Activated CD4-positive, alpha-beta T cell treated with anti-CD3 and anti-CD28 coated beads, Interleukin-2, amount 10 ng/mL, durations not matched to agents 7 days and 5 days (primary cell): Measurements from ENCODE around the gene TSPAN15. TPM values are rescaled to one million over a fixed set of nuclear protein-coding genes. Genes with fewer than 3 reads are reported as not detected.

Source experiments
- CTCF ChIA-PET: fragments of 350-600 bp; sonication (Branson Sonifier 250); formaldehyde crosslinking; loops from one replicate; lab custom pipeline; 2021; ENCODE audit warnings: antibody characterized with exemption; lab: Charles Lee
- POLR2A ChIA-PET: fragments of 350-600 bp; sonication (Branson Sonifier 250); formaldehyde crosslinking; loops from one replicate; lab custom pipeline; 2021; ENCODE audit warnings: antibody characterized with exemption; lab: Charles Lee
- DNase-seq: peaks from one replicate; pipeline ENCODE4 v3.0.0-alpha.2; 2020
- H3K27ac Mint-ChIP-seq: one replicate; pipeline ENCODE4 v1.8.0; 2021; ENCODE audit warnings: mild to moderate bottlenecking, moderate library complexity, mixed read lengths
- H3K27me3 Mint-ChIP-seq: one replicate; pipeline ENCODE4 v1.8.0; 2021; ENCODE audit warnings: mixed read lengths
- H3K36me3 Mint-ChIP-seq: one replicate; pipeline ENCODE4 v1.8.0; 2021; ENCODE audit warnings: low read depth, mixed read lengths
- H3K4me1 Mint-ChIP-seq: one replicate; pipeline ENCODE4 v1.8.0; 2021; ENCODE audit warnings: mixed read lengths
- H3K4me3 Mint-ChIP-seq: one replicate; pipeline ENCODE4 v1.8.0; 2021; ENCODE audit warnings: mild to moderate bottlenecking, moderate library complexity, mixed read lengths
- H3K9me3 Mint-ChIP-seq: one replicate; pipeline ENCODE4 v1.8.0; 2021; ENCODE audit warnings: mixed read lengths
- total RNA-seq, 2 experiments: library from RNA; stranded (reverse); gene quantifications; one replicate each; pipeline ENCODE4 v1.2.3, GENCODE V29; 2021

Gene TSPAN15
- total RNA-seq, 2 experiments from 2014 or later = 3.6 to 4.2 TPM

- H3K27ac Mint-ChIP-seq = no peak overlapping the region
- H3K9me3 Mint-ChIP-seq = no peaks in the 10 kb centered on the region
- no peak for DNase-seq
- H3K4me1 Mint-ChIP-seq = peaks cover 4% of the 10 kb centered on the region
- H3K4me3 Mint-ChIP-seq = no peak overlapping the region
- peaks cover 9% of the 10 kb centered on the region for H3K27me3 Mint-ChIP-seq
- CTCF ChIA-PET = interaction anchor here (1.6 kb wide), 1 partner anchor 20 kb away, joined by 3 read pairs; no protein-coding TSS in a partner anchor
- POLR2A ChIA-PET = no interaction called here
- H3K36me3 Mint-ChIP-seq = no peaks in the 10 kb centered on the region
Measured at GRCh38 chr10:69472544-69472943, 21.3 kb downstream of the TSPAN15 start.

GRCh38 chr10:69473304-69473990, 22.2 kb downstream of the TSPAN15 start:
- peaks cover 2% of the 10 kb centered on the region for H3K4me1 Mint-ChIP-seq
- H3K36me3 Mint-ChIP-seq = no peaks in the 10 kb centered on the region
- H3K9me3 Mint-ChIP-seq = no peaks in the 10 kb centered on the region
- ChIA-PET CTCF (no interaction called here), POLR2A (no interaction called here)
- no peak overlapping the region for H3K27ac Mint-ChIP-seq
- DNase-seq = no peak
- peaks cover 12% of the 10 kb centered on the region for H3K27me3 Mint-ChIP-seq
- no peak overlapping the region for H3K4me3 Mint-ChIP-seq

- no peak overlapping the region for H3K27ac Mint-ChIP-seq
- ChIA-PET POLR2A (no interaction called here), CTCF (interaction anchor here (1.1 kb wide), 1 partner anchor 8 kb away, joined by 3 read pairs; no protein-coding TSS in a partner anchor)
- no peaks in the 10 kb centered on the region for H3K9me3 Mint-ChIP-seq
- no peak overlapping the region for H3K4me3 Mint-ChIP-seq
- no peak for DNase-seq
- no peaks in the 10 kb centered on the region for H3K4me1 Mint-ChIP-seq
- peaks cover 12% of the 10 kb centered on the region for H3K27me3 Mint-ChIP-seq
- H3K36me3 Mint-ChIP-seq = no peaks in the 10 kb centered on the region
Measured at GRCh38 chr10:69474742-69475432, 23.6 kb downstream of the TSPAN15 start.

GRCh38 chr10:69475433-69475830, 24.2 kb downstream of the TSPAN15 start:
- Mint-ChIP-seq H3K4me1 (no peaks in the 10 kb centered on the region), H3K27me3 (peaks cover 12% of the 10 kb centered on the region), H3K36me3 (no peaks in the 10 kb centered on the region), H3K4me3 (no peak overlapping the region), H3K27ac (no peak overlapping the region), H3K9me3 (no peaks in the 10 kb centered on the region)
- ChIA-PET POLR2A (no interaction called here), CTCF (interaction anchor here (1.1 kb wide), 1 partner anchor 9 kb away, joined by 3 read pairs; no protein-coding TSS in a partner anchor)
- DNase-seq = no peak

- H3K27ac Mint-ChIP-seq = no peak overlapping the region
- H3K4me1 Mint-ChIP-seq = no peaks in the 10 kb centered on the region
- no peak for DNase-seq
- H3K27me3 Mint-ChIP-seq = peaks cover 4% of the 10 kb centered on the region
- H3K36me3 Mint-ChIP-seq = no peaks in the 10 kb centered on the region
- POLR2A ChIA-PET = no interaction called here
- no peak overlapping the region for H3K4me3 Mint-ChIP-seq
- no peaks in the 10 kb centered on the region for H3K9me3 Mint-ChIP-seq
- CTCF ChIA-PET = interaction anchor here (0.6 to 1.9 kb wide), 6 partner anchors 9 to 268 kb away, joined by 3 to 5 read pairs (median 4); no protein-coding TSS in a partner anchor
Measured at GRCh38 chr10:69477968-69478597, 26.8 kb downstream of the TSPAN15 start.

GRCh38 chr10:69479240-69480067, 28.2 kb downstream of the TSPAN15 start:
- CTCF ChIA-PET = interaction anchor here (1.9 kb wide), 1 partner anchor 14 kb away, joined by 5 read pairs; no protein-coding TSS in a partner anchor
- POLR2A ChIA-PET = no interaction called here
- H3K36me3 Mint-ChIP-seq = no peaks in the 10 kb centered on the region
- H3K27me3 Mint-ChIP-seq = peaks cover 4% of the 10 kb centered on the region
- no peaks in the 10 kb centered on the region for H3K9me3 Mint-ChIP-seq
- H3K4me1 Mint-ChIP-seq = no peaks in the 10 kb centered on the region
- no peak for DNase-seq
- H3K4me3 Mint-ChIP-seq = no peak overlapping the region
- H3K27ac Mint-ChIP-seq = no peak overlapping the region

- H3K36me3 Mint-ChIP-seq = no peaks in the 10 kb centered on the region
- ChIA-PET CTCF (interaction anchor here (1.9 kb wide), 1 partner anchor 14 kb away, joined by 5 read pairs; no protein-coding TSS in a partner anchor), POLR2A (no interaction called here)
- no peak for DNase-seq
- peaks cover 4% of the 10 kb centered on the region for H3K27me3 Mint-ChIP-seq
- no peaks in the 10 kb centered on the region for H3K9me3 Mint-ChIP-seq
- no peak overlapping the region for H3K4me3 Mint-ChIP-seq
- no peak overlapping the region for H3K27ac Mint-ChIP-seq
- no peaks in the 10 kb centered on the region for H3K4me1 Mint-ChIP-seq
Measured at GRCh38 chr10:69480068-69480412, 28.8 kb downstream of the TSPAN15 start.

GRCh38 chr10:69481305-69481704, 30.0 kb downstream of the TSPAN15 start:
- H3K27ac Mint-ChIP-seq = no peak overlapping the region
- no peaks in the 10 kb centered on the region for H3K9me3 Mint-ChIP-seq
- no peaks in the 10 kb centered on the region for H3K4me1 Mint-ChIP-seq
- CTCF ChIA-PET = interaction anchor here (0.6 to 1.2 kb wide), 2 partner anchors 13 to 1142 kb away, joined by 3 read pairs; no protein-coding TSS in a partner anchor
- POLR2A ChIA-PET = no interaction called here
- no peak for DNase-seq
- H3K4me3 Mint-ChIP-seq = no peak overlapping the region
- H3K36me3 Mint-ChIP-seq = no peaks in the 10 kb centered on the region
- peaks cover 4% of the 10 kb centered on the region for H3K27me3 Mint-ChIP-seq

GRCh38 chr10:69481811-69482524, 30.7 kb downstream of the TSPAN15 start:
- Mint-ChIP-seq H3K4me3 (no peak overlapping the region), H3K27ac (no peak overlapping the region), H3K36me3 (no peaks in the 10 kb centered on the region), H3K27me3 (peaks cover 4% of the 10 kb centered on the region), H3K4me1 (no peaks in the 10 kb centered on the region), H3K9me3 (no peaks in the 10 kb centered on the region)
- DNase-seq = no peak
- ChIA-PET POLR2A (no interaction called here), CTCF (interaction anchor here (0.6 to 1.2 kb wide), 2 partner anchors 14 to 1142 kb away, joined by 3 read pairs; no protein-coding TSS in a partner anchor)

- peaks cover 2% of the 10 kb centered on the region for H3K27me3 Mint-ChIP-seq
- DNase-seq = no peak
- CTCF ChIA-PET = interaction anchor here (1.3 to 1.8 kb wide), 2 partner anchors 17 to 35 kb away, joined by 4 to 6 read pairs; no protein-coding TSS in a partner anchor
- POLR2A ChIA-PET = no interaction called here
- H3K4me3 Mint-ChIP-seq = no peak overlapping the region
- no peaks in the 10 kb centered on the region for H3K36me3 Mint-ChIP-seq
- H3K4me1 Mint-ChIP-seq = no peaks in the 10 kb centered on the region
- H3K9me3 Mint-ChIP-seq = peaks cover 8% of the 10 kb centered on the region
- no peak overlapping the region for H3K27ac Mint-ChIP-seq
Measured at GRCh38 chr10:69483963-69484362, 32.7 kb downstream of the TSPAN15 start.

GRCh38 chr10:69484736-69485135, 33.5 kb downstream of the TSPAN15 start:
- ChIA-PET CTCF (interaction anchor here (1.3 to 1.8 kb wide), 2 partner anchors 18 to 35 kb away, joined by 4 to 6 read pairs; no protein-coding TSS in a partner anchor), POLR2A (no interaction called here)
- no peak overlapping the region for H3K27ac Mint-ChIP-seq
- H3K9me3 Mint-ChIP-seq = peaks cover 8% of the 10 kb centered on the region
- H3K4me3 Mint-ChIP-seq = no peak overlapping the region
- no peaks in the 10 kb centered on the region for H3K36me3 Mint-ChIP-seq
- H3K4me1 Mint-ChIP-seq = no peaks in the 10 kb centered on the region
- DNase-seq = no peak
- H3K27me3 Mint-ChIP-seq = peaks cover 2% of the 10 kb centered on the region
